H1 (cell line): Measurements from ENCODE around the gene TSHZ2. TPM values are rescaled to one million over a fixed set of nuclear protein-coding genes. Genes with fewer than 3 reads are reported as not detected.

Experiments used
- CEBPB ChIP-seq: IDR thresholded peaks from 2 replicates; pipeline ENCODE4 v1.6.1; 2012; ENCODE audit warnings: low read depth, low read length
- GABPA ChIP-seq: IDR thresholded peaks from 2 replicates; pipeline ENCODE4 v1.6.1; 2011; ENCODE audit warnings: mild to moderate bottlenecking, low read length, moderate library complexity, borderline replicate concordance; ENCODE audit not compliant: insufficient read depth
- KDM1A ChIP-seq: fragments of 200-600, 300-600 bp; sonication (generic); IDR thresholded peaks from 2 replicates; pipeline ENCODE4 v1.7.1; 2016; ENCODE audit warnings: mild to moderate bottlenecking, low read length, borderline replicate concordance
- KDM5A ChIP-seq: fragments of 200-600 bp; IDR thresholded peaks from 2 replicates; pipeline ENCODE4 v1.7.1; 2012; ENCODE audit warnings: mild to moderate bottlenecking, low read length, inconsistent platforms, mixed read lengths
- USF2 ChIP-seq: IDR thresholded peaks from 2 replicates; pipeline ENCODE4 v1.6.1; 2011; ENCODE audit warnings: low read length, improper control_type of control experiment
- polyA plus RNA-seq, 7 experiments: library from polyadenylated mRNA; depleted of rRNA in 3 of 7; stranded (reverse) in 5 of 7; unstranded in 2 of 7; fragments of >200 nt in 5 of 7; fragments of 200-250 nt in 2 of 7; gene quantifications; 1 replicate in 5 of 7; 2 replicates in 1 of 7; 4 replicates in 1 of 7; pipeline versions ENCODE4 v1.2.1 to v1.2.3, GENCODE V29; 2011 to 2013; ENCODE audit warnings: missing spikeins in 2 of 7, mixed read lengths in 2 of 7
- total RNA-seq: library from RNA; stranded (reverse); fragmentation: NEBNext Ultra II Directional; extraction: Animal tissue kit (Norgen Biotek cat#: 25700); gene quantifications from 2 replicates; pipeline ENCODE4 v1.2.1, GENCODE V29; 2021

TSHZ2 gene
- total and polyA plus RNA-seq, 2 of the 8 experiments (the other 6 are each of a cell fraction or from before 2014, with no cell fraction given), result 0.14 to 0.30 TPM

- TF ChIP-seq KDM5A (no peak), CEBPB (no peak), USF2 (no peak), KDM1A (no peak), GABPA (no peak)
Observed at GRCh38 chr20:53061192-53062108, 89.3 kb downstream of the TSHZ2 start (continued).
